NAMALWA (cell line): ENCODE data around the gene CITED2.

Experiments
- DNase-seq: peaks from one replicate; pipeline ENCODE4 v3.0.0-alpha.2; 2015; ENCODE audit warnings: low spot score

The CITED2 gene

DNA sequence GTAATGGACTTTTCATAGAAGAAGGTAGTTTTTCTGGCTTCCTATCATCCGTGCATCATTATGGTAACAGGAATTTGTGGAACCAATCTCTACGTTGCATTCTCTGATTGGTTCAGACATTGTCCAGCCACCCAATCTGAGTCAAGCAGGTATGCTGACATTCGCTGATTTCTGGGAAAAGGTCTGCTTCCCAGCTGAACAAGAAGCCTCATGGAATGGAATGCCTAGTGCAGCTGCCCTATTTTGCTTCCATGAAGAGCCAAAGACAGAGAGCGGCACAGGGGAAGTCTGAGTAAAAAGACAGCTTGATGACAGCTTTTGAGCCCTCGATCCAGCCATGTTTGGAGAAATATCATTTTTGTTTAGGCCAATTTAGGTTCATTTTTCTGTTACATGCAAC lies 44.1 kb downstream of the CITED2 start:
- no peak for DNase-seq

- DNase-seq: no peak
Observed at GRCh38 chr6:139329224-139329623, 45.2 kb downstream of the CITED2 start.

GRCh38 chr6:139327038-139327437 lies 47.4 kb downstream of the CITED2 start:
- peak; percentile 87 for DNase-seq

GRCh38 chr6:139325686-139326085 lies 48.8 kb downstream of the CITED2 start:
- peak; percentile 81 for DNase-seq

GRCh38 chr6:139325125-139325524 lies 49.3 kb downstream of the CITED2 start:
- peak; percentile 85 for DNase-seq

- no peak for DNase-seq
Observed at GRCh38 chr6:139324301-139324555, 50.2 kb downstream of the CITED2 start.

DNA sequence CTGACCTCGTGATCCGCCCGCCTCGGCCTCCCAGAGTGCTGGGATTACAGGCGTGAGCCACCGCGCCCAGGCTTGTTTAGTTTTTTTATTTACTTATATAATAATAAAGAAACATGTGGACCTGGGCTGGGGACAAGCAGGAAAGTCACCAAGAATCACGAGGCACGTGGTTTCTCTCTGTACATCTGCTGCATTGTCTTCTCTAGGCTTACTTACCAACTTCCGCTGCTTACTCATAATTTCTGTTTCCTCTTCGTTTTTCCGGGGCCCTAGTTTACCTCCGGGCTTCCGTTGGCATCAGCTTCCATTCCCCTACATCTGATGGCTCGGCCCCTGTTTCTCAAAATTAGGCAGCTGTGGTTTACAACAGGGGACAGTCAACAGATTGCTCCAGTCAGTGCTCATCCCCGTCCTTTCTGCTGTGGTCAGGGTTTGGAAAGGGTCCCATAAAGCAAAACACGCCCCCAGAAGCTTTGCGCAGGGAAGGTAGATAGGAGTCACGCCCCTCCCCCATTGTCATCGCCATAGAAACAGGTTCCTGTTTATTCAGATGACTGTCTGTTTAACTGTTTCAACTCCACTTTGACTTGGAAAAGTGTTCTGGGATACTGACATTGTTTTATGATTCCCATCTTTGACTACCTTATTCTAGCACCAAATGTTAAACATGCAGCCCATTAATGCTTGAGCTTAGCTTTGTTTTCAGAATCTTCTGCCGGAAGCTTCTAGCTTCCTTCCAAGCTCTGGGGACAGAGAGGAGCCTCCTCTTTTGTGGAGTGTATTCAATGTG lies 50.7 kb downstream of the CITED2 start:
- DNase-seq: peak; percentile 87
